GM23338 (cell line): Measurements from ENCODE around the gene ATAD1.

Experiments
- CREB1 ChIP-seq: fragments of 250-450 bp; sonication (Bioruptor Pico); IDR thresholded peaks from 2 replicates; pipeline ENCODE4 v1.5.0; 2020; ENCODE audit warnings: low read depth, mild to moderate bottlenecking, moderate library complexity
- EZH2 ChIP-seq: fragments of 200-600 bp; sonication (generic); IDR thresholded peaks from one replicate; pipeline ENCODE4 v1.8.0; 2017; ENCODE audit warnings: antibody characterized with exemption, mild to moderate bottlenecking, low read depth; ENCODE audit not compliant: unreplicated experiment
- EZH2phosphoT487 ChIP-seq: fragments of 200-600 bp; sonication (generic); IDR thresholded peaks from one replicate; pipeline ENCODE4 v1.8.1; 2018; ENCODE audit warnings: antibody characterized with exemption; ENCODE audit not compliant: unreplicated experiment
- JUNB ChIP-seq: IDR thresholded peaks from one replicate; pipeline ENCODE4 v1.6.1; 2016; ENCODE audit warnings: antibody characterized with exemption; ENCODE audit not compliant: unreplicated experiment
- POLR2AphosphoS5 ChIP-seq: IDR thresholded peaks from 2 replicates; pipeline ENCODE4 v1.6.1; 2016; ENCODE audit warnings: antibody characterized with exemption, low read depth
- STAT1 ChIP-seq: IDR thresholded peaks from one replicate; pipeline ENCODE4 v1.6.1; 2016; ENCODE audit warnings: antibody characterized with exemption; ENCODE audit not compliant: unreplicated experiment
- ZNF114 ChIP-seq: fragments of 250-450 bp; sonication (Bioruptor Pico); IDR thresholded peaks from 2 replicates; pipeline ENCODE4 v1.5.0; 2020; ENCODE audit warnings: mild to moderate bottlenecking, moderate library complexity
- TF ChIP-seq, protein P1 (sequence below), 2 experiments: fragments of 200-600 bp in 1 of 2; sonication (generic) in 1 of 2; conservative IDR thresholded peaks; 2 replicates each; pipeline versions ENCODE4 v1.5.1 to v1.6.1; 2016 to 2017; ENCODE audit warnings: antibody characterized with exemption in 2 of 2, low read depth in 2 of 2, mild to moderate bottlenecking in 2 of 2, moderate library complexity in 1 of 2
- TF ChIP-seq, protein P2 (sequence below): IDR thresholded peaks from one replicate; pipeline ENCODE4 v1.6.1; 2018; ENCODE audit warnings: antibody characterized with exemption; ENCODE audit not compliant: unreplicated experiment
- TF ChIP-seq, protein P3 (sequence below): IDR thresholded peaks from 2 replicates; pipeline ENCODE4 v1.6.1; 2016; ENCODE audit warnings: antibody characterized with exemption
- TF ChIP-seq, protein P4 (sequence below): fragments of 250-450 bp; sonication (Bioruptor Pico); IDR thresholded peaks from 2 replicates; pipeline ENCODE4 v1.5.0; 2020; ENCODE audit warnings: mild to moderate bottlenecking, moderate library complexity

DNA sequence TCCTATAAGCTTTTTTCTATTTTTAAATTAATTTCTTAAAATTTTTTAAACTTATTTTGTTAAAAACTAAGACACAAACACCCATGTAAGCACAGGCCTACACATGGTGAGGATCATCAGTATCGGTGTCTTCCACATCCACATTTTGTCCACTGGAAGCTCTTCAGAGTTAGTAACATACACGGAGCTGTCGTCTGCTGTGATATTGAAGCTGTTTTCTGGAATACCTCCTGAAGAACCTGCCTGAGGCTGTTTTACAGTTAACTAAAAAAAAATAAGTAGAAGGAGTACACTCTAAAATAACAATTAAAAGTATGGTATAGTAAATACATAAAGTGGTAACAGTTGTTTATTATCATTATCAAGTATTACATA lies 27.6 kb upstream of the ATAD1 start:
- TF ChIP-seq EZH2 (no peak), POLR2AphosphoS5 (no peak), EZH2phosphoT487 (no peak), STAT1 (no peak), JUNB (no peak), CREB1 (CRISPR knock-in tag) (no peak), ZNF114 (CRISPR knock-in tag) (no peak)
- TF ChIP-seq, protein P1, sequence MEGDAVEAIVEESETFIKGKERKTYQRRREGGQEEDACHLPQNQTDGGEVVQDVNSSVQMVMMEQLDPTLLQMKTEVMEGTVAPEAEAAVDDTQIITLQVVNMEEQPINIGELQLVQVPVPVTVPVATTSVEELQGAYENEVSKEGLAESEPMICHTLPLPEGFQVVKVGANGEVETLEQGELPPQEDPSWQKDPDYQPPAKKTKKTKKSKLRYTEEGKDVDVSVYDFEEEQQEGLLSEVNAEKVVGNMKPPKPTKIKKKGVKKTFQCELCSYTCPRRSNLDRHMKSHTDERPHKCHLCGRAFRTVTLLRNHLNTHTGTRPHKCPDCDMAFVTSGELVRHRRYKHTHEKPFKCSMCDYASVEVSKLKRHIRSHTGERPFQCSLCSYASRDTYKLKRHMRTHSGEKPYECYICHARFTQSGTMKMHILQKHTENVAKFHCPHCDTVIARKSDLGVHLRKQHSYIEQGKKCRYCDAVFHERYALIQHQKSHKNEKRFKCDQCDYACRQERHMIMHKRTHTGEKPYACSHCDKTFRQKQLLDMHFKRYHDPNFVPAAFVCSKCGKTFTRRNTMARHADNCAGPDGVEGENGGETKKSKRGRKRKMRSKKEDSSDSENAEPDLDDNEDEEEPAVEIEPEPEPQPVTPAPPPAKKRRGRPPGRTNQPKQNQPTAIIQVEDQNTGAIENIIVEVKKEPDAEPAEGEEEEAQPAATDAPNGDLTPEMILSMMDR (conservative IDR thresholded peaks at IDR 0.05; ENCODE audit: low read depth in 2 of 2), result no peak
- TF ChIP-seq, protein P2, sequence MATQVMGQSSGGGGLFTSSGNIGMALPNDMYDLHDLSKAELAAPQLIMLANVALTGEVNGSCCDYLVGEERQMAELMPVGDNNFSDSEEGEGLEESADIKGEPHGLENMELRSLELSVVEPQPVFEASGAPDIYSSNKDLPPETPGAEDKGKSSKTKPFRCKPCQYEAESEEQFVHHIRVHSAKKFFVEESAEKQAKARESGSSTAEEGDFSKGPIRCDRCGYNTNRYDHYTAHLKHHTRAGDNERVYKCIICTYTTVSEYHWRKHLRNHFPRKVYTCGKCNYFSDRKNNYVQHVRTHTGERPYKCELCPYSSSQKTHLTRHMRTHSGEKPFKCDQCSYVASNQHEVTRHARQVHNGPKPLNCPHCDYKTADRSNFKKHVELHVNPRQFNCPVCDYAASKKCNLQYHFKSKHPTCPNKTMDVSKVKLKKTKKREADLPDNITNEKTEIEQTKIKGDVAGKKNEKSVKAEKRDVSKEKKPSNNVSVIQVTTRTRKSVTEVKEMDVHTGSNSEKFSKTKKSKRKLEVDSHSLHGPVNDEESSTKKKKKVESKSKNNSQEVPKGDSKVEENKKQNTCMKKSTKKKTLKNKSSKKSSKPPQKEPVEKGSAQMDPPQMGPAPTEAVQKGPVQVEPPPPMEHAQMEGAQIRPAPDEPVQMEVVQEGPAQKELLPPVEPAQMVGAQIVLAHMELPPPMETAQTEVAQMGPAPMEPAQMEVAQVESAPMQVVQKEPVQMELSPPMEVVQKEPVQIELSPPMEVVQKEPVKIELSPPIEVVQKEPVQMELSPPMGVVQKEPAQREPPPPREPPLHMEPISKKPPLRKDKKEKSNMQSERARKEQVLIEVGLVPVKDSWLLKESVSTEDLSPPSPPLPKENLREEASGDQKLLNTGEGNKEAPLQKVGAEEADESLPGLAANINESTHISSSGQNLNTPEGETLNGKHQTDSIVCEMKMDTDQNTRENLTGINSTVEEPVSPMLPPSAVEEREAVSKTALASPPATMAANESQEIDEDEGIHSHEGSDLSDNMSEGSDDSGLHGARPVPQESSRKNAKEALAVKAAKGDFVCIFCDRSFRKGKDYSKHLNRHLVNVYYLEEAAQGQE, result no peak
- TF ChIP-seq, protein P3, sequence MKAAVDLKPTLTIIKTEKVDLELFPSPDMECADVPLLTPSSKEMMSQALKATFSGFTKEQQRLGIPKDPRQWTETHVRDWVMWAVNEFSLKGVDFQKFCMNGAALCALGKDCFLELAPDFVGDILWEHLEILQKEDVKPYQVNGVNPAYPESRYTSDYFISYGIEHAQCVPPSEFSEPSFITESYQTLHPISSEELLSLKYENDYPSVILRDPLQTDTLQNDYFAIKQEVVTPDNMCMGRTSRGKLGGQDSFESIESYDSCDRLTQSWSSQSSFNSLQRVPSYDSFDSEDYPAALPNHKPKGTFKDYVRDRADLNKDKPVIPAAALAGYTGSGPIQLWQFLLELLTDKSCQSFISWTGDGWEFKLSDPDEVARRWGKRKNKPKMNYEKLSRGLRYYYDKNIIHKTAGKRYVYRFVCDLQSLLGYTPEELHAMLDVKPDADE, result no peak
- TF ChIP-seq, protein P4, sequence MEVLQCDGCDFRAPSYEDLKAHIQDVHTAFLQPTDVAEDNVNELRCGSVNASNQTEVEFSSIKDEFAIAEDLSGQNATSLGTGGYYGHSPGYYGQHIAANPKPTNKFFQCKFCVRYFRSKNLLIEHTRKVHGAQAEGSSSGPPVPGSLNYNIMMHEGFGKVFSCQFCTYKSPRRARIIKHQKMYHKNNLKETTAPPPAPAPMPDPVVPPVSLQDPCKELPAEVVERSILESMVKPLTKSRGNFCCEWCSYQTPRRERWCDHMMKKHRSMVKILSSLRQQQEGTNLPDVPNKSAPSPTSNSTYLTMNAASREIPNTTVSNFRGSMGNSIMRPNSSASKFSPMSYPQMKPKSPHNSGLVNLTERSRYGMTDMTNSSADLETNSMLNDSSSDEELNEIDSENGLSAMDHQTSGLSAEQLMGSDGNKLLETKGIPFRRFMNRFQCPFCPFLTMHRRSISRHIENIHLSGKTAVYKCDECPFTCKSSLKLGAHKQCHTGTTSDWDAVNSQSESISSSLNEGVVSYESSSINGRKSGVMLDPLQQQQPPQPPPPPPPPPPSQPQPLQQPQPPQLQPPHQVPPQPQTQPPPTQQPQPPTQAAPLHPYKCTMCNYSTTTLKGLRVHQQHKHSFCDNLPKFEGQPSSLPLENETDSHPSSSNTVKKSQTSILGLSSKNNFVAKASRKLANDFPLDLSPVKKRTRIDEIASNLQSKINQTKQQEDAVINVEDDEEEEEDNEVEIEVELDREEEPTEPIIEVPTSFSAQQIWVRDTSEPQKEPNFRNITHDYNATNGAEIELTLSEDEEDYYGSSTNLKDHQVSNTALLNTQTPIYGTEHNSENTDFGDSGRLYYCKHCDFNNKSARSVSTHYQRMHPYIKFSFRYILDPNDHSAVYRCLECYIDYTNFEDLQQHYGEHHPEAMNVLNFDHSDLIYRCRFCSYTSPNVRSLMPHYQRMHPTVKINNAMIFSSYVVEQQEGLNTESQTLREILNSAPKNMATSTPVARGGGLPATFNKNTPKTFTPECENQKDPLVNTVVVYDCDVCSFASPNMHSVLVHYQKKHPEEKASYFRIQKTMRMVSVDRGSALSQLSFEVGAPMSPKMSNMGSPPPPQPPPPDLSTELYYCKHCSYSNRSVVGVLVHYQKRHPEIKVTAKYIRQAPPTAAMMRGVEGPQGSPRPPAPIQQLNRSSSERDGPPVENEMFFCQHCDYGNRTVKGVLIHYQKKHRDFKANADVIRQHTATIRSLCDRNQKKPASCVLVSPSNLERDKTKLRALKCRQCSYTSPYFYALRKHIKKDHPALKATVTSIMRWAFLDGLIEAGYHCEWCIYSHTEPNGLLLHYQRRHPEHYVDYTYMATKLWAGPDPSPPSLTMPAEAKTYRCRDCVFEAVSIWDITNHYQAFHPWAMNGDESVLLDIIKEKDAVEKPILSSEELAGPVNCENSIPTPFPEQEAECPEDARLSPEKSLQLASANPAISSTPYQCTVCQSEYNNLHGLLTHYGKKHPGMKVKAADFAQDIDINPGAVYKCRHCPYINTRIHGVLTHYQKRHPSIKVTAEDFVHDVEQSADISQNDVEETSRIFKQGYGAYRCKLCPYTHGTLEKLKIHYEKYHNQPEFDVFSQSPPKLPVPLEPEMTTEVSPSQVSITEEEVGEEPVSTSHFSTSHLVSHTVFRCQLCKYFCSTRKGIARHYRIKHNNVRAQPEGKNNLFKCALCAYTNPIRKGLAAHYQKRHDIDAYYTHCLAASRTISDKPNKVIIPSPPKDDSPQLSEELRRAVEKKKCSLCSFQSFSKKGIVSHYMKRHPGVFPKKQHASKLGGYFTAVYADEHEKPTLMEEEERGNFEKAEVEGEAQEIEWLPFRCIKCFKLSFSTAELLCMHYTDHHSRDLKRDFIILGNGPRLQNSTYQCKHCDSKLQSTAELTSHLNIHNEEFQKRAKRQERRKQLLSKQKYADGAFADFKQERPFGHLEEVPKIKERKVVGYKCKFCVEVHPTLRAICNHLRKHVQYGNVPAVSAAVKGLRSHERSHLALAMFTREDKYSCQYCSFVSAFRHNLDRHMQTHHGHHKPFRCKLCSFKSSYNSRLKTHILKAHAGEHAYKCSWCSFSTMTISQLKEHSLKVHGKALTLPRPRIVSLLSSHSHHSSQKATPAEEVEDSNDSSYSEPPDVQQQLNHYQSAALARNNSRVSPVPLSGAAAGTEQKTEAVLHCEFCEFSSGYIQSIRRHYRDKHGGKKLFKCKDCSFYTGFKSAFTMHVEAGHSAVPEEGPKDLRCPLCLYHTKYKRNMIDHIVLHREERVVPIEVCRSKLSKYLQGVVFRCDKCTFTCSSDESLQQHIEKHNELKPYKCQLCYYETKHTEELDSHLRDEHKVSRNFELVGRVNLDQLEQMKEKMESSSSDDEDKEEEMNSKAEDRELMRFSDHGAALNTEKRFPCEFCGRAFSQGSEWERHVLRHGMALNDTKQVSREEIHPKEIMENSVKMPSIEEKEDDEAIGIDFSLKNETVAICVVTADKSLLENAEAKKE, result no peak
